OCI-LY3 (cell line): ENCODE measurements around the gene CHKB.

Experiments
- H2AFZ ChIP-seq: fragments of 200-600, 300-600 bp; shearing (Covaris generic); 2 replicates; pipeline ENCODE4 v1.6.0; 2014; ENCODE audit warnings: antibody characterized with exemption, low read depth, low read length
- H3K27ac ChIP-seq: fragments of 200-600, 300-600 bp; sonication (generic); 2 replicates; pipeline ENCODE4 v1.5.1; 2014; ENCODE audit warnings: mild to moderate bottlenecking, low read length, moderate library complexity, mixed read lengths
- H3K27me3 ChIP-seq: fragments of 200-600, 300-600 bp; sonication (generic); 2 replicates; pipeline ENCODE4 v1.6.1; 2014; ENCODE audit warnings: low read depth, low read length, mixed read lengths
- H3K36me3 ChIP-seq: fragments of 200-600, 300-600 bp; sonication (generic); replicated peaks from 2 replicates; pipeline ENCODE3; 2014; ENCODE audit warnings: low read depth, low read length, mixed read lengths
- H3K4me1 ChIP-seq: fragments of 300-600, 200-600 bp; sonication (generic); 2 replicates; pipeline ENCODE4 v1.6.1; 2014; ENCODE audit warnings: low read length, mixed read lengths
- H3K4me2 ChIP-seq: fragments of 200-600, 300-600 bp; sonication (generic); 2 replicates; pipeline ENCODE4 v1.6.1; 2014; ENCODE audit warnings: low read length, mixed read lengths
- H3K4me3 ChIP-seq: fragments of 300-600, 200-600 bp; sonication (generic); 2 replicates; pipeline ENCODE4 v1.5.1; 2014; ENCODE audit warnings: antibody characterized with exemption, mild to moderate bottlenecking, low read length, moderate library complexity
- H3K79me2 ChIP-seq: fragments of 300-600, 200-600 bp; shearing (Covaris generic); 2 replicates; pipeline ENCODE4 v1.6.1; 2014; ENCODE audit warnings: mild to moderate bottlenecking, low read length, mixed read lengths
- H3K9ac ChIP-seq: fragments of 300-600, 200-600 bp; shearing (Covaris generic); 2 replicates; pipeline ENCODE4 v1.6.0; 2014; ENCODE audit warnings: mild to moderate bottlenecking, low read length, moderate library complexity
- H3K9me3 ChIP-seq: fragments of 200-600, 300-600 bp; shearing (Covaris generic); 2 replicates; pipeline ENCODE4 v1.6.1; 2014; ENCODE audit warnings: low read length, mixed read lengths; ENCODE audit not compliant: insufficient read depth
- H4K20me1 ChIP-seq: fragments of 200-600, 300-600 bp; sonication (generic); 2 replicates; pipeline ENCODE4 v1.6.1; 2016; ENCODE audit warnings: low read length, mixed read lengths; ENCODE audit not compliant: insufficient read depth
- CTCF ChIP-seq: fragments of 200-600, 300-600 bp; sonication (generic); IDR thresholded peaks from 2 replicates; pipeline ENCODE4 v1.5.1; 2014; ENCODE audit warnings: antibody characterized with exemption, low read length, low read depth
- EZH2phosphoT487 ChIP-seq: fragments of 200-600 bp; shearing (Covaris generic); IDR thresholded peaks from 2 replicates; pipeline ENCODE4 v1.6.1; 2018; ENCODE audit warnings: antibody characterized with exemption, mixed run types, low read depth

Gene CHKB

GRCh38 chr22:50611341-50612060 is 28.9 kb upstream of the CHKB start:
- H3K9ac ChIP-seq: no peak overlapping the region
- H3K27me3 ChIP-seq: no peaks in the 10 kb centered on the region
- TF ChIP-seq CTCF: no peak
- no peak for TF ChIP-seq EZH2phosphoT487
- no peak overlapping the region for H2AFZ ChIP-seq
- H3K4me2 ChIP-seq: no peak overlapping the region
- H4K20me1 ChIP-seq: no peaks in the 10 kb centered on the region
- H3K79me2 ChIP-seq: no peaks in the 10 kb centered on the region
- no peak overlapping the region for H3K27ac ChIP-seq
- no peaks in the 10 kb centered on the region for H3K4me1 ChIP-seq
- H3K9me3 ChIP-seq: no peaks in the 10 kb centered on the region
- no peaks in the 10 kb centered on the region for H3K36me3 ChIP-seq
- H3K4me3 ChIP-seq: no peak overlapping the region

- Histone ChIP-seq H3K4me3 (no peak overlapping the region), H3K4me2 (no peak overlapping the region), H3K79me2 (no peaks in the 10 kb centered on the region), H3K36me3 (no peaks in the 10 kb centered on the region), H3K27me3 (no peaks in the 10 kb centered on the region), H3K9ac (no peak overlapping the region), H3K4me1 (no peaks in the 10 kb centered on the region), H3K27ac (no peak overlapping the region), H4K20me1 (no peaks in the 10 kb centered on the region), H3K9me3 (no peaks in the 10 kb centered on the region), H2AFZ (no peak overlapping the region)
- TF ChIP-seq EZH2phosphoT487 (no peak), CTCF (no peak)
These were observed 27.9 kb upstream of the CHKB start for GRCh38 chr22:50610581-50610980.

GRCh38 chr22:50610041-50610451 is 27.4 kb upstream of the CHKB start:
- Histone ChIP-seq H3K4me3 (no peak overlapping the region), H3K79me2 (no peaks in the 10 kb centered on the region), H3K27ac (no peak overlapping the region), H3K9me3 (no peaks in the 10 kb centered on the region), H4K20me1 (no peaks in the 10 kb centered on the region), H2AFZ (no peak overlapping the region), H3K9ac (no peak overlapping the region), H3K4me1 (no peaks in the 10 kb centered on the region), H3K27me3 (no peaks in the 10 kb centered on the region), H3K36me3 (no peaks in the 10 kb centered on the region), H3K4me2 (no peak overlapping the region)
- TF ChIP-seq CTCF (no peak), EZH2phosphoT487 (no peak)

GRCh38 chr22:50609599-50609998 is 26.9 kb upstream of the CHKB start:
- TF ChIP-seq EZH2phosphoT487: no peak
- no peak for TF ChIP-seq CTCF
- no peak overlapping the region for H3K4me3 ChIP-seq

More at GRCh38 chr22:50609599-50609998, 26.9 kb upstream of the CHKB start:
- H3K4me1 ChIP-seq: no peaks in the 10 kb centered on the region
- H3K36me3 ChIP-seq: no peaks in the 10 kb centered on the region
- H3K9me3 ChIP-seq: no peaks in the 10 kb centered on the region
- H2AFZ ChIP-seq: no peak overlapping the region
- H3K4me2 ChIP-seq: no peak overlapping the region
- H3K27me3 ChIP-seq: no peaks in the 10 kb centered on the region
- H4K20me1 ChIP-seq: no peaks in the 10 kb centered on the region
- no peak overlapping the region for H3K27ac ChIP-seq
- H3K9ac ChIP-seq: no peak overlapping the region
- no peaks in the 10 kb centered on the region for H3K79me2 ChIP-seq
